Skeletal muscle tissue (tissue), 4 donors: Measurements from ENCODE around the gene ONECUT3. TPM values are rescaled to one million over a fixed set of nuclear protein-coding genes. Genes with fewer than 3 reads are reported as not detected.

ENCODE experiments used
- H3K27ac ChIP-seq: one replicate; pipeline ENCODE4 v1.7.0; 2013; ENCODE audit warnings: mild to moderate bottlenecking, low read depth, low read length, inconsistent platforms
- H3K27me3 ChIP-seq, 3 donors: one replicate each; pipeline ENCODE4 v1.7.0; 2013; ENCODE audit warnings: low read length in 3 of 3; ENCODE audit not compliant: control insufficient read depth in 3 of 3, insufficient read depth in 3 of 3
- H3K36me3 ChIP-seq, 3 donors: one replicate each; pipeline ENCODE4 v1.7.0; 2013; ENCODE audit warnings: low read length in 3 of 3; ENCODE audit not compliant: control insufficient read depth in 3 of 3, insufficient read depth in 3 of 3
- H3K4me1 ChIP-seq, 3 donors: one replicate each; pipeline ENCODE4 v1.7.0; 2013; ENCODE audit warnings: low read length in 3 of 3, mild to moderate bottlenecking in 3 of 3; ENCODE audit not compliant: control insufficient read depth in 3 of 3, insufficient read depth in 3 of 3
- H3K4me3 ChIP-seq, 3 donors: one replicate each; pipeline ENCODE4 v1.7.0; 2013; ENCODE audit warnings: low read length in 3 of 3
- H3K9ac ChIP-seq, 3 donors: one replicate each; pipeline ENCODE4 v1.7.0; 2013; ENCODE audit warnings: low read length in 3 of 3, mild to moderate bottlenecking in 3 of 3, moderate library complexity in 2 of 3, low read depth in 1 of 3
- H3K9me3 ChIP-seq, 3 donors: one replicate each; pipeline ENCODE4 v1.7.0; 2013; ENCODE audit warnings: low read length in 3 of 3; ENCODE audit not compliant: control insufficient read depth in 3 of 3
- total RNA-seq: library from RNA; depleted of rRNA; stranded (reverse); fragments of >200 nt; gene quantifications from one replicate; pipeline ENCODE4 v1.2.3, GENCODE V29; 2014
- donor health status: Osteomylitis.

ONECUT3 gene
- total RNA-seq, 1 donor from 2014 or later: not detected

GRCh38 chr19:1768248-1768647 is 14.9 kb downstream of the ONECUT3 start:
- H3K9ac ChIP-seq: no peak overlapping the region

GRCh38 chr19:1768918-1769644 is 15.8 kb downstream of the ONECUT3 start:
- peaks cover 57 to 74% (median 67%) of the 10 kb centered on the region in 3 donors for H3K27me3 ChIP-seq
- no peaks in the 10 kb centered on the region for H3K4me1 ChIP-seq
- no peak overlapping the region for H3K27ac ChIP-seq
- peaks cover 2 to 5% (median 4%) of the 10 kb centered on the region in 3 donors for H3K9me3 ChIP-seq
- no peak overlapping the region for H3K9ac ChIP-seq
- no peak overlapping the region for H3K4me3 ChIP-seq
- H3K36me3 ChIP-seq: no peaks in the 10 kb centered on the region

More at GRCh38 chr19:1768248-1768647, 14.9 kb downstream of the ONECUT3 start:
- H3K9me3 ChIP-seq: peaks cover 2 to 5% (median 4%) of the 10 kb centered on the region in 3 donors
- no peak overlapping the region for H3K27ac ChIP-seq
- H3K4me3 ChIP-seq: no peak overlapping the region
- no peaks in the 10 kb centered on the region for H3K36me3 ChIP-seq
- H3K4me1 ChIP-seq: no peaks in the 10 kb centered on the region
- H3K27me3 ChIP-seq: peaks cover 56 to 74% (median 67%) of the 10 kb centered on the region in 3 donors

GRCh38 chr19:1769645-1769985 is 16.3 kb downstream of the ONECUT3 start:
- Histone ChIP-seq H3K27ac (no peak overlapping the region), H3K4me3 (no peak overlapping the region), H3K27me3 (peaks cover 62 to 75% (median 70%) of the 10 kb centered on the region in 3 donors), H3K4me1 (no peaks in the 10 kb centered on the region), H3K9ac (no peak overlapping the region), H3K36me3 (no peaks in the 10 kb centered on the region), H3K9me3 (peaks cover 2 to 5% (median 4%) of the 10 kb centered on the region in 3 donors)

- no peak overlapping the region for H3K9ac ChIP-seq
- H3K27ac ChIP-seq: no peak overlapping the region
- H3K4me1 ChIP-seq: no peaks in the 10 kb centered on the region
- peaks cover 2 to 7% (median 4%) of the 10 kb centered on the region in 3 donors for H3K9me3 ChIP-seq
- H3K27me3 ChIP-seq: peaks cover 52 to 73% (median 62%) of the 10 kb centered on the region in 3 donors
- no peak overlapping the region for H3K4me3 ChIP-seq
- H3K36me3 ChIP-seq: no peaks in the 10 kb centered on the region
Observed at GRCh38 chr19:1770866-1771576, 17.7 kb downstream of the ONECUT3 start.

- Histone ChIP-seq H3K4me1 (no peaks in the 10 kb centered on the region), H3K9ac (no peak overlapping the region), H3K27me3 (peaks cover 45 to 69% (median 51%) of the 10 kb centered on the region in 3 donors), H3K4me3 (no peak overlapping the region), H3K27ac (no peak overlapping the region), H3K36me3 (no peaks in the 10 kb centered on the region), H3K9me3 (peaks cover 2 to 7% (median 4%) of the 10 kb centered on the region in 3 donors)
Observed at GRCh38 chr19:1773184-1773583, 19.9 kb downstream of the ONECUT3 start.

- H3K27me3 ChIP-seq: peaks cover 38 to 63% (median 47%) of the 10 kb centered on the region in 3 donors
- no peak overlapping the region for H3K9ac ChIP-seq
- H3K36me3 ChIP-seq: no peaks in the 10 kb centered on the region
- no peak overlapping the region for H3K4me3 ChIP-seq
- H3K4me1 ChIP-seq: no peaks in the 10 kb centered on the region
- peaks cover 2 to 7% (median 4%) of the 10 kb centered on the region in 3 donors for H3K9me3 ChIP-seq
- H3K27ac ChIP-seq: no peak overlapping the region
Observed at GRCh38 chr19:1774989-1775772, 21.9 kb downstream of the ONECUT3 start.

- Histone ChIP-seq H3K9me3 (peaks cover 0 to 7% (median 2%) of the 10 kb centered on the region in 3 donors), H3K27ac (no peak overlapping the region), H3K36me3 (no peaks in the 10 kb centered on the region), H3K27me3 (peaks cover 38 to 65% (median 53%) of the 10 kb centered on the region in 3 donors), H3K4me3 (no peak overlapping the region), H3K9ac (no peak overlapping the region), H3K4me1 (no peaks in the 10 kb centered on the region)
Observed at GRCh38 chr19:1775951-1776605, 22.8 kb downstream of the ONECUT3 start.

- Histone ChIP-seq H3K27ac (no peak overlapping the region), H3K27me3 (peaks cover 38 to 66% (median 54%) of the 10 kb centered on the region in 3 donors)
Observed at GRCh38 chr19:1776606-1777147, 23.4 kb downstream of the ONECUT3 start.

GRCh38 chr19:1777149-1777548 is 23.8 kb downstream of the ONECUT3 start:
- no peaks in the 10 kb centered on the region for H3K4me1 ChIP-seq
- H3K27me3 ChIP-seq: peaks cover 41 to 70% (median 58%) of the 10 kb centered on the region in 3 donors
- no peak overlapping the region for H3K27ac ChIP-seq
- H3K9ac ChIP-seq: no peak overlapping the region
- H3K36me3 ChIP-seq: no peaks in the 10 kb centered on the region
- peaks cover 3 to 6% (median 6%) of the 10 kb centered on the region in 3 donors for H3K9me3 ChIP-seq
- H3K4me3 ChIP-seq: no peak overlapping the region

More at GRCh38 chr19:1776606-1777147, 23.4 kb downstream of the ONECUT3 start:
- H3K9ac ChIP-seq: no peak overlapping the region
- H3K9me3 ChIP-seq: peaks cover 1 to 3% (median 1%) of the 10 kb centered on the region in 3 donors
- H3K4me3 ChIP-seq: no peak overlapping the region
- H3K36me3 ChIP-seq: no peaks in the 10 kb centered on the region
- no peaks in the 10 kb centered on the region for H3K4me1 ChIP-seq
